ENCODE results near the gene VPS37B.

DNA sequence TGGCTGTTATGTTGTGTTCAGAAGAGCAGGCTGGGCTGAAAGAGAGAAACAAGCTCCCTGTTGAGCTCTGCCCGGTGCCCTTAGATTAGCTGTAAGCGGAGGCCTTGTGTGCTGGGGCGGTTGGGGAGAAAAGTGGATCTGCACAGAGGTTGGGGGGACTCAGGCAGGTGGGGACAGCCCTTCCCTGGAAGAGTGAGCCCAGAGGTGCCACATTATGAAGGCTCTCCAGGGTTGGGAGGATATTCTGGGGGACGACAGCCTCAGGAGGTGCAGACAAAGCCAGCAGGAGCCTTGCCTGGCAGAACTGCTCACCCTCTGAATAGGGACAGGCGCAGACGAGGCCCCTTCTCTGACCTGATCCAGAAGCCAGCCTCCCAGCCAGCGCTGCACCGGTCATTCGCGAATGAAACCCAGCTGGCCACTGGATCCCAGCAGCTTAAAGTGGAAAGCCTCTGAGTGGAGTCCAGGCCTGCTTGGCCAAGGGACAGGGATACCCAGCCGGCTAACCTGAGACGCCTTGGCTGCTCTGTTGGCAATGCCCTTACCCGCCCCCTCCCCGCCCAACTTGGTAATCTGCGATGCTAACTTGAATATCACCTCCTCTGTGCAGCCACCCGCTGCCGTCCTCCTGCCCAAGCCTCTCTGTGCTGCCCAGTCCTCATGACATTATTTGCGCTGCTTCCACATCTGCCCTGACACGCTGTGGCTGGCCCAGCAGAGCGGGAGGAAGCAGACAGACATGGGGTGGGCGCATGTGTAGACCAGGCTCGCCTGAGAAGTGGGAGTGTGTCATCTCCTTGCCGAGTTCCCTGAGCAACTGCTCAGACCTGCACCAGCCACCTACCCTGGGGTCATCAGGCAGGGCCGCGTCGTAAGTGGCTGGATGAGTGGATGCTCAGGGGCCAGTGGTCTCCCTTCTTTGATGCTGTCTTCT, 55.1 kb downstream of the VPS37B start:
- no peak for TF ChIP-seq CTCF (IDR thresholded peaks at IDR 0.05)
- no peak for TF ChIP-seq POLR2A (IDR thresholded peaks at IDR 0.05)
- TF ChIP-seq EP300 (IDR thresholded peaks at IDR 0.05) = no peak
